Epidermal melanocyte (primary cell): ENCODE results near the gene ZNRF2.

ENCODE experiments used
- DNase-seq: peaks from one replicate; pipeline ENCODE4 v3.0.0; 2011; ENCODE audit warnings: low spot score; ENCODE audit not compliant: insufficient read length

ZNRF2 gene

DNA sequence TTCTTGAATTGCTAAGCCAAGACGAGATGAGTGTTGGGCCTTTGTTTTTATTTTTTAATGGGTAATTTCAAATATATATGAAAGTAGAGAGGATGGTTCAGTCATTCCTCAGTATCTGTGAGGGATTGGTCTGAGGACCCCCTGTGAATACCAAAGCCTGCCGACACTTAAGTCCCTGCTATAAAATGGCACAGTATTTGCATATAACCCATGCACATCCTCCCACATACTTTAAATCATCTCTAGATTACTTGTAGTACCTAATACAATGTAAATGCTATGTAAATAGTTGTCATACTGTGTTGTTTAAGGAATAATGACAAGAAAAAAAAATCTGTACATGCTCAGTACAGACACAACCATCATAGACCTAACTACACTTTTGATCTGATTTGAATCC is 120.8 kb downstream of the ZNRF2 start:
- DNase-seq, result no peak

DNA sequence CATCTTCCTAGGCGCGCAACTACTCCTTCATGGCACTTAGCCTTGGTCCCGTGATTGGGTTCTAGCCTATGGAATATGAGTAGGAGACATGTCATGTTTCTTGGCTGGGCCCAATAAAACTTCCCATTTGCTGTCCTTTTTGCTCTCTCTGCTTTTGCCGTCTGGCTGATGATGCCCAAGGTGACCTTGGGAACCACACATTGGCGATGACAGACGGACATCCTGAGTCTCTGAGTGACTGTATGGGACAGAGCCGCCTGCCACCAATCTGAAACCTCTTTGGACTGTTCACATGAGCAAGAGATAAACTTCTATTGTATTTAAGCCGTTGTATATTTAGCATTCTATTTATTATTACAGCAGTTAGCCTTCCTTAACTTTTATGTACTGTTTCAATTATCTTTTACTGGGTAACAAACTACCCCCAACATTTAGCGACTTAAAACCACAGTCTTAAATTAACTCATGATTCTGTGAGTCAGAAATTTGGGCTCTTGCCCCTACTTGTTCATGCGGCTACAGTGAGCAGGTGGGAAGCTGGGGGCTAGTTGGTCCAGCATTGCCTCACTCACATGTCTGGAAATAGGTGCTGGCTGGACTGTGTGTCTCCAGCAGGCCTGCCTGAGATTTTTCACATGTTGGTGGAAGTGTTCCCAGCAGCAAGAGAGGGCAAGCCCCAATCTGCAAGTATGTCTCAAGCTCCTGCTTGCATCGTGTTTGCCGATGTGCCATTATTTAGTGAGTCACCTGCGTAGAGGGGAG is 122.4 kb downstream of the ZNRF2 start:
- no peak for DNase-seq

GRCh38 chr7:30411173-30411572 is 126.8 kb downstream of the ZNRF2 start:
- no peak for DNase-seq

DNA sequence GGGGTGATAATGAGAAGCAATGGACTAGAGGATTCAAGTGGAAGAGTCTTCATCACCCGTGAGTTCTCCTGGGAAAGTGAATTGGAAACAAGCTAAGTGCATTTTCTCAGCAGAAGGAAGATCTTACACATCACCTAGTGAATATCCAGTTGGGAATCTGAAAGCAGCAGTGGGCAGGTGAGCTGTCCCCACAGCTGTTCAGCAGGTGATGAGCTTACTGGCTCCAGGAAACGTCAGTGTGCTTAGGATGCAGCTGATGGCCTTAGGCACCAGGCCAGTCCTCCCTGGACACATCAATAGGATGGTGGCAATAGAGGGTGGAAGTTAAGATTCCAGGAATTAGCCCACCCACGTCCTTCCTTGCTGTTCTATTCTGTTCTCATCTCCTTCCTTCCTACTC is 127.5 kb downstream of the ZNRF2 start:
- DNase-seq, result no peak

DNA sequence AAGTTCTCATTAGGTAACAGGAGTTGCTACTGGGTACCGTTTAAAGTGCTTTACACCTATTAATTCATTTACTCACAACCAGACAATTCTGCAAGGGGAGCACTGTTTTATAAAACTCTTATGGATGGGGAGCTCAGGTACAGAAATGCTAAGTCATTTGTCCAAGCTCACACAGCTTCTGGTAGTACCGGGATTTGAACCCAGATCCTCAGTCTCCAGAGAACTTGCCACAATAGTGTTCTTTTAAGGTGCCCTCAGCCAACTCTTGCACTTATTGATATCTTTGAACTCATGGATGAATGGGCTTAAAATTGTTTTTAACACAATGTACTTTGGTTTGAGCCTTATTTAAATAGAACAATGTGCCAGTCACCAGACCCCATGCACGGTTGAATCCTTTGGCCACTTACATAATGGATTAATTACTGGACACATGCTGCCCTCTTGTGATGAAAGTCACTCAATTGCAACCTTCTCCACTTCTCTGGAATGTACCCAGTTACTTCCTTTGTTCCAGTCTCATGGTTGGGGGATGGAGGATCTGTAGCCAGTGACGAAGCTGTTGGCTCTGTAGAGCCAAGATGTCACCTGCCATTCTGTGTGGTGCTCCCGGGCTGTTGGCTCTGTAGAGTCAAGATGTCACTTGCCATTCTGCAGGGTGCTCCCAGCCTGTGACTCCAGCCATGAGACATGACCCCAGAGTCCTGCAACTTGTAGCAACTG is 128.5 kb downstream of the ZNRF2 start:
- peak; percentile 84 for DNase-seq

DNA sequence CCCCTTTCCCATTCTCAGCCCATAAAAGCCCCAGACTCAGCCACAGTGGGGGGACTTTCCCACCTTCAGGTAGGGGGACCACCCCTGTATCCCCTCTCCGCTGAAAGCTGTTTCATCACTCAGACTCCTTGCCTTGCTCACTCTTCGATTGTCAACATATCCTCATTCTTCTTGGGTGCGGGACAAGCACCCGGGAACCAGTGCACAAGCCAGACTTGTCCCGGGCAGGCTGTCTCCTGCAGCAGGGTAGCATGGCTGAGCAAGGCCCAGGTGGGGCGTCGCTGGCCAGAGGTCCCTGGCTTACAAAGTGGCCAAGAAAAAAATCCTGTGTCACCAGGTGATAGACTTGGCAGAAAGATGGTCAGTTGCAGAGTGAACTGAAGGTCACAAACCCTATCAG is 129.5 kb downstream of the ZNRF2 start:
- DNase-seq, result no peak
